H1 (cell line): ENCODE measurements around the gene ERICH6. TPM values are rescaled to one million over a fixed set of nuclear protein-coding genes. Genes with fewer than 3 reads are reported as not detected.

Experiments
- CTCF ChIA-PET: fragments of 300-600 bp; sonication (Branson Sonifier 250); formaldehyde crosslinking; loops from one replicate; lab custom pipeline; 2021; ENCODE audit not compliant: partially characterized antibody; lab: Charles Lee
- POLR2A ChIA-PET: fragments of 300-600 bp; sonication (Branson Sonifier 250); formaldehyde crosslinking; loops from one replicate; lab custom pipeline; 2021; ENCODE audit warnings: inconsistent platforms; ENCODE audit not compliant: partially characterized antibody; lab: Charles Lee
- DNase-seq, 2 experiments: peaks; one replicate each; pipeline versions ENCODE4 v3.0.0 to v3.0.0-alpha.2; 2010 to 2022; ENCODE audit warnings: low spot score in 2 of 2, low read depth in 1 of 2, mixed read lengths in 1 of 2
- FAIRE-seq: peaks from 2 replicates; lab custom pipeline; 2011; peaks lifted over from hg19 to GRCh38; lab: Jason Lieb, UNC
- H2AFZ ChIP-seq: 2 replicates; pipeline ENCODE4 v1.8.1; 2012; ENCODE audit warnings: low read length, inconsistent platforms
- H2AK5ac ChIP-seq: 2 replicates; pipeline ENCODE4 v1.6.1; 2013; ENCODE audit warnings: low read depth, low read length
- H2BK120ac ChIP-seq: replicated peaks from 2 replicates; pipeline ENCODE3; 2013; ENCODE audit warnings: low read depth, low read length, inconsistent platforms
- H2BK12ac ChIP-seq: 2 replicates; pipeline ENCODE4 v1.6.1; 2013; ENCODE audit warnings: low read depth, low read length
- H2BK15ac ChIP-seq: 2 replicates; pipeline ENCODE4 v1.6.1; 2013; ENCODE audit warnings: low read length
- H2BK20ac ChIP-seq: 2 replicates; pipeline ENCODE4 v1.6.1; 2013; ENCODE audit warnings: low read length
- H2BK5ac ChIP-seq: 2 replicates; pipeline ENCODE4 v1.6.1; 2013; ENCODE audit warnings: low read depth, low read length
- H3K14ac ChIP-seq: 2 replicates; pipeline ENCODE4 v1.6.1; 2013; ENCODE audit warnings: inconsistent platforms; ENCODE audit not compliant: insufficient read length
- H3K18ac ChIP-seq: 2 replicates; pipeline ENCODE4 v1.6.1; 2013; ENCODE audit warnings: low read length; ENCODE audit errors: extremely low read depth
- H3K23ac ChIP-seq: 2 replicates; pipeline ENCODE4 v1.6.1; 2013; ENCODE audit warnings: inconsistent platforms; ENCODE audit not compliant: insufficient read length
- H3K23me2 ChIP-seq: 2 replicates; pipeline ENCODE4 v1.6.1; 2013; ENCODE audit warnings: low read depth, low read length
- H3K27ac ChIP-seq: 2 replicates; pipeline ENCODE4 v1.6.1; 2011; ENCODE audit warnings: low read depth, low read length, inconsistent platforms
- H3K27me3 ChIP-seq, 4 experiments: replicated peaks in 1 of 4; 1 replicate in 1 of 4; 2 replicates in 3 of 4; pipeline versions ENCODE4 v1.6.1 to v1.8.1; 2011 to 2013; ENCODE audit warnings: low read length in 3 of 4, mild to moderate bottlenecking in 3 of 4, inconsistent platforms in 2 of 4, mixed read lengths in 2 of 4, moderate library complexity in 1 of 4; ENCODE audit not compliant: control insufficient read depth in 3 of 4, insufficient read depth in 3 of 4; ENCODE audit errors: extremely low read depth in 1 of 4
- H3K36me3 ChIP-seq, 4 experiments: 2 replicates each; pipeline versions ENCODE4 v1.6.1 to v1.8.1; 2011 to 2013; ENCODE audit warnings: mild to moderate bottlenecking in 4 of 4, low read length in 3 of 4, moderate library complexity in 2 of 4, control low read depth in 1 of 4, inconsistent platforms in 1 of 4; ENCODE audit not compliant: insufficient read depth in 4 of 4, control insufficient read depth in 2 of 4
- H3K4ac ChIP-seq: replicated peaks from 2 replicates; pipeline ENCODE3; 2013; ENCODE audit warnings: low read length, low read depth, mixed read lengths, inconsistent platforms; ENCODE audit not compliant: insufficient read length
- H3K4me1 ChIP-seq, 4 experiments: replicated peaks in 1 of 4; 1 replicate in 1 of 4; 2 replicates in 3 of 4; pipeline versions ENCODE4 v1.6.1 to v1.8.1; 2011 to 2013; ENCODE audit warnings: low read length in 3 of 4, inconsistent platforms in 2 of 4, mixed read lengths in 1 of 4; ENCODE audit not compliant: insufficient read depth in 4 of 4, control insufficient read depth in 3 of 4
- H3K4me2 ChIP-seq, 2 experiments: 2 replicates each; pipeline versions ENCODE4 v1.6.1 to v1.8.1; 2011 to 2013; ENCODE audit warnings: low read depth in 2 of 2, low read length in 2 of 2, control low read depth in 1 of 2, inconsistent platforms in 1 of 2, mild to moderate bottlenecking in 1 of 2; ENCODE audit not compliant: insufficient read depth in 1 of 2
- H3K4me3 ChIP-seq, 4 experiments: fragments of 200-600, 300-600 bp in 1 of 4; sonication (generic), shearing (Covaris generic), sonication (Bioruptor Twin) in 1 of 4; 2 replicates each; pipeline versions ENCODE4 v1.5.1 to v1.8.1; 2011 to 2016; ENCODE audit warnings: low read length in 4 of 4, low read depth in 3 of 4, control low read depth in 2 of 4, inconsistent platforms in 2 of 4, mild to moderate bottlenecking in 2 of 4, mixed read lengths in 1 of 4, moderate library complexity in 1 of 4; ENCODE audit not compliant: insufficient read depth in 2 of 4; ENCODE audit errors: extremely low read depth in 1 of 4
- H3K56ac ChIP-seq: replicated peaks from 2 replicates; pipeline ENCODE3; 2013; ENCODE audit warnings: low read depth, mild to moderate bottlenecking, mixed read lengths, low read length, inconsistent platforms; ENCODE audit not compliant: insufficient read length
- H3K79me1 ChIP-seq: 2 replicates; pipeline ENCODE4 v1.6.1; 2013; ENCODE audit warnings: low read depth, low read length, control low read depth
- H3K79me2 ChIP-seq, 2 experiments: 2 replicates each; pipeline versions ENCODE4 v1.6.1 to v1.8.1; 2012 to 2013; ENCODE audit warnings: low read length in 2 of 2, mild to moderate bottlenecking in 2 of 2, inconsistent platforms in 1 of 2; ENCODE audit not compliant: insufficient read depth in 2 of 2, control insufficient read depth in 1 of 2
- H3K9ac ChIP-seq, 4 experiments: replicated peaks in 1 of 4; 1 replicate in 1 of 4; 2 replicates in 3 of 4; pipeline versions ENCODE4 v1.6.1 to v1.8.1; 2011 to 2013; ENCODE audit warnings: low read depth in 3 of 4, low read length in 3 of 4, control low read depth in 2 of 4, mild to moderate bottlenecking in 2 of 4, moderate library complexity in 2 of 4, inconsistent platforms in 1 of 4; ENCODE audit errors: extremely low read depth in 1 of 4
- H3K9me3 ChIP-seq, 2 experiments: 2 replicates each; pipeline versions ENCODE4 v1.6.1 to v1.8.1; 2012 to 2013; ENCODE audit warnings: mild to moderate bottlenecking in 2 of 2, moderate library complexity in 2 of 2, control low read depth in 1 of 2, inconsistent platforms in 1 of 2, low read depth in 1 of 2, low read length in 1 of 2, mixed read lengths in 1 of 2; ENCODE audit not compliant: insufficient read depth in 2 of 2
- H4K20me1 ChIP-seq, 2 experiments: replicated peaks in 1 of 2; 2 replicates each; pipeline versions ENCODE3 to v1.8.1; 2011 to 2013; ENCODE audit warnings: inconsistent platforms in 2 of 2, low read length in 2 of 2, mild to moderate bottlenecking in 1 of 2; ENCODE audit not compliant: insufficient read depth in 2 of 2, control insufficient read depth in 1 of 2
- H4K5ac ChIP-seq: 2 replicates; pipeline ENCODE4 v1.6.1; 2013; ENCODE audit warnings: low read length, low read depth, mixed read lengths, inconsistent platforms; ENCODE audit not compliant: insufficient read length
- H4K8ac ChIP-seq: 2 replicates; pipeline ENCODE4 v1.8.0; 2013; ENCODE audit warnings: mild to moderate bottlenecking, moderate library complexity, low read length, inconsistent platforms; ENCODE audit not compliant: insufficient read depth; ENCODE audit errors: extremely low read depth
- H4K91ac ChIP-seq: replicated peaks from 2 replicates; pipeline ENCODE3; 2013; ENCODE audit warnings: low read length, mixed read lengths, inconsistent platforms; ENCODE audit not compliant: insufficient read length
- EGR1 ChIP-seq: IDR thresholded peaks from 2 replicates; pipeline ENCODE4 v1.6.1; 2011; ENCODE audit warnings: low read depth, low read length, borderline replicate concordance
- NANOG ChIP-seq: IDR thresholded peaks from 2 replicates; pipeline ENCODE4 v1.6.1; 2011; ENCODE audit warnings: low read length, low read depth, mild to moderate bottlenecking, inconsistent platforms; ENCODE audit not compliant: insufficient read depth, poor library complexity, severe bottlenecking
- RFX5 ChIP-seq: IDR thresholded peaks from 2 replicates; pipeline ENCODE4 v1.6.1; 2011; ENCODE audit warnings: low read depth, low read length, improper control_type of control experiment, borderline replicate concordance
- SIN3A ChIP-seq, 2 experiments: IDR thresholded peaks in 1 of 2; conservative IDR thresholded peaks in 1 of 2; 2 replicates each; pipeline ENCODE4 v1.6.1; 2011 to 2012; ENCODE audit warnings: low read length in 2 of 2, improper control_type of control experiment in 1 of 2, low read depth in 1 of 2, mild to moderate bottlenecking in 1 of 2
- SIRT6 ChIP-seq: IDR thresholded peaks from one replicate; pipeline ENCODE4 v1.7.1; 2012; ENCODE audit warnings: low read length, inconsistent platforms
- WGBS, 2 experiments: shearing (Covaris generic) in 1 of 2; methylation state at CpG; one replicate each; pipeline versions ENCODE4 v1.1.6 to v1.1.7; 2013 to 2015; ENCODE audit warnings: low lambda C conversion rate in 2 of 2, mixed read lengths in 2 of 2, inconsistent platforms in 1 of 2, low coverage in 1 of 2, missing lambda C conversion rate in 1 of 2; ENCODE audit not compliant: insufficient replicate concordance in 2 of 2, insufficient coverage in 1 of 2, insufficient read length in 1 of 2; ENCODE audit errors: extremely low coverage in 1 of 2, missing lambda C conversion rate in 1 of 2; 5-methylcytosine and 5-hydroxymethylcytosine counted together
- polyA plus RNA-seq, 7 experiments: library from polyadenylated mRNA; depleted of rRNA in 3 of 7; stranded (reverse) in 5 of 7; unstranded in 2 of 7; fragments of >200 nt in 5 of 7; fragments of 200-250 nt in 2 of 7; gene quantifications; 1 replicate in 5 of 7; 2 replicates in 1 of 7; 4 replicates in 1 of 7; pipeline versions ENCODE4 v1.2.1 to v1.2.3, GENCODE V29; 2011 to 2013; ENCODE audit warnings: missing spikeins in 2 of 7, mixed read lengths in 2 of 7
- total RNA-seq: library from RNA; stranded (reverse); fragmentation: NEBNext Ultra II Directional; extraction: Animal tissue kit (Norgen Biotek cat#: 25700); gene quantifications from 2 replicates; pipeline ENCODE4 v1.2.1, GENCODE V29; 2021
- TF ChIP-seq, protein P1 (sequence below): IDR thresholded peaks from 2 replicates; pipeline ENCODE4 v1.6.1; 2012; ENCODE audit warnings: inconsistent platforms
- TF ChIP-seq, protein P2 (sequence below): IDR thresholded peaks from 2 replicates; pipeline ENCODE4 v1.6.1; 2012; ENCODE audit warnings: inconsistent platforms

Gene ERICH6
- total and polyA plus RNA-seq, 2 of the 8 experiments (the other 6 are each of a cell fraction or from before 2014, with no cell fraction given), result not detected

DNA sequence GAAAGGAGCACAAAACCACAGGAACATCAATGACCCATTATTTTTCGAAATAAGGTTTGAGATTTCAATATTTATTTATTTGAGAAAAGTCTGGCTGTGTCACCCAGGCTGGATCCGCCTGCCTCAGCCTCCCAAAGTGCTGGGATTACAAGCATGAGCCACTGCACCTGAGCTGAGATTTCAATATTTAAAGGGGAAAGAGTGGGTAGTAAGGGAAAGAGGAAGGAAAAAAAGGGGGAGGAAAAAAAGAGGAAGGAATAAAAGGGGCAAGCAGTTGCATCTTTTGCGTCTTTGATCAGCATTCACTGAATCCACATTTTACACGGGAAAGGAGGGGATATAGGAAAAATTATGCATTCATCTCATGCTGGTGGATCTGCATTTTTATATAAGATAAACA, 47.4 kb downstream of the ERICH6 start:
- Histone ChIP-seq H3K4me3 (no peak overlapping the region), H3K36me3 (no peaks in the 10 kb centered on the region), H3K18ac (no peak overlapping the region), H3K14ac (no peak overlapping the region), H4K91ac (no peak overlapping the region), H2BK15ac (no peak overlapping the region), H2AK5ac (no peak overlapping the region), H3K23ac (no peak overlapping the region), H2BK120ac (no peak overlapping the region), H2BK20ac (no peak overlapping the region), H4K8ac (no peak overlapping the region), H4K5ac (no peak overlapping the region), H3K79me1 (no peaks in the 10 kb centered on the region), H3K9me3 (no peaks in the 10 kb centered on the region), H3K23me2 (no peaks in the 10 kb centered on the region), H2AFZ (no peak overlapping the region), H3K4ac (no peak overlapping the region), H3K27me3 (no peaks in the 10 kb centered on the region), H3K4me1 (peaks cover 0 to 4% (median 0%) of the 10 kb centered on the region in 4 experiments; a peak in 1 of 7 replicates), H3K27ac (no peak overlapping the region), H4K20me1 (no peaks in the 10 kb centered on the region), H3K79me2 (no peaks in the 10 kb centered on the region), H3K9ac (no peak overlapping the region), H3K56ac (no peak overlapping the region), H2BK12ac (no peak overlapping the region), H3K4me2 (no peak overlapping the region), H2BK5ac (no peak overlapping the region)
- no peak for TF ChIP-seq SIRT6
- TF ChIP-seq, protein P1, sequence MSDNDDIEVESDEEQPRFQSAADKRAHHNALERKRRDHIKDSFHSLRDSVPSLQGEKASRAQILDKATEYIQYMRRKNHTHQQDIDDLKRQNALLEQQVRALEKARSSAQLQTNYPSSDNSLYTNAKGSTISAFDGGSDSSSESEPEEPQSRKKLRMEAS, result no peak
- TF ChIP-seq RFX5, result no peak
- TF ChIP-seq, protein P2, sequence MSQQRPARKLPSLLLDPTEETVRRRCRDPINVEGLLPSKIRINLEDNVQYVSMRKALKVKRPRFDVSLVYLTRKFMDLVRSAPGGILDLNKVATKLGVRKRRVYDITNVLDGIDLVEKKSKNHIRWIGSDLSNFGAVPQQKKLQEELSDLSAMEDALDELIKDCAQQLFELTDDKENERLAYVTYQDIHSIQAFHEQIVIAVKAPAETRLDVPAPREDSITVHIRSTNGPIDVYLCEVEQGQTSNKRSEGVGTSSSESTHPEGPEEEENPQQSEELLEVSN, result no peak
- no peak for TF ChIP-seq EGR1
- no peak for TF ChIP-seq NANOG
- TF ChIP-seq SIN3A (conservative IDR thresholded peaks at IDR 0.05 in 1 of 2, IDR thresholded peaks at IDR 0.05 in 1 of 2; ENCODE audit: low read depth in 1 of 2, low read length in 2 of 2), result no peak
- ChIA-PET POLR2A (no interaction called here), CTCF (interaction anchor here (1.4 kb wide), 1 partner anchor 21 kb away, joined by 3 read pairs; no protein-coding TSS in a partner anchor)
- DNase-seq (no peak), FAIRE-seq (no peak)
- 71% methylated on average over 4 of the region's 4 CpGs; no CpG with 5 or more reads in 1 of the 2 experiments for WGBS, 2 experiments
